ENCODE data around the gene ACBD3. TPM values are rescaled to one million over a fixed set of nuclear protein-coding genes. Genes with fewer than 3 reads are reported as not detected.

The ACBD3 gene
- polyA plus RNA-seq, 1 donor, result 49.8 TPM

- DNase-seq, result peak; percentile 73
Measured at GRCh38 chr1:226110249-226111097, 76.1 kb downstream of the ACBD3 start.

GRCh38 chr1:226109829-226110248, 76.7 kb downstream of the ACBD3 start:
- peak; percentile 90 for DNase-seq

GRCh38 chr1:226108935-226109828, 77.4 kb downstream of the ACBD3 start:
- DNase-seq, result peak; percentile 47

GRCh38 chr1:226107471-226108460, 78.8 kb downstream of the ACBD3 start:
- DNase-seq, result no peak

GRCh38 chr1:226104671-226105121, 81.8 kb downstream of the ACBD3 start:
- DNase-seq, result no peak

GRCh38 chr1:226100436-226101391, 85.8 kb downstream of the ACBD3 start:
- no peak for DNase-seq

- no peak for DNase-seq
Measured at GRCh38 chr1:226098870-226099835, 87.4 kb downstream of the ACBD3 start.

GRCh38 chr1:226097866-226098625, 88.5 kb downstream of the ACBD3 start:
- no peak for DNase-seq

- DNase-seq, result no peak
Measured at GRCh38 chr1:226095286-226095685, 91.3 kb downstream of the ACBD3 start.

Other genes with a start within 250 kb of the ACBD3 start
- gene LEFTY2, start 245.5 kb downstream of the ACBD3 start, polyA plus RNA-seq (ENCODE audit: insufficient read length), result 3.3 TPM
- gene SDE2, start 187.4 kb downstream of the ACBD3 start, polyA plus RNA-seq (ENCODE audit: insufficient read length), result 14.7 TPM
- 589 TPM for gene H3-3A, start 124.0 kb downstream of the ACBD3 start, polyA plus RNA-seq (ENCODE audit: insufficient read length)
- gene MIXL1, start 36.9 kb upstream of the ACBD3 start, polyA plus RNA-seq (ENCODE audit: insufficient read length), result 0.62 TPM
- 7.0 TPM for gene LIN9, start 122.4 kb upstream of the ACBD3 start, polyA plus RNA-seq (ENCODE audit: insufficient read length)
- 100 TPM for gene PARP1, start 221.4 kb upstream of the ACBD3 start, polyA plus RNA-seq (ENCODE audit: insufficient read length)

All from hindlimb muscle (tissue), 1 donor.